HG02943 (cell line): ENCODE measurements around the gene SLC2A14.
"Not testable (repeated sequence)": the region's sequence is repeated elsewhere in the genome, so short reads cannot be mapped to it uniquely, and the experiment has no call there.

Experiments used
- ATAC-seq: cut with Tn5 transposase; IDR thresholded peaks from one replicate; pipeline ENCODE4 v1.9.1; 2021; ENCODE audit warnings: mild to moderate bottlenecking, low read depth, moderate library complexity; ENCODE audit not compliant: unreplicated experiment

SLC2A14 gene

DNA sequence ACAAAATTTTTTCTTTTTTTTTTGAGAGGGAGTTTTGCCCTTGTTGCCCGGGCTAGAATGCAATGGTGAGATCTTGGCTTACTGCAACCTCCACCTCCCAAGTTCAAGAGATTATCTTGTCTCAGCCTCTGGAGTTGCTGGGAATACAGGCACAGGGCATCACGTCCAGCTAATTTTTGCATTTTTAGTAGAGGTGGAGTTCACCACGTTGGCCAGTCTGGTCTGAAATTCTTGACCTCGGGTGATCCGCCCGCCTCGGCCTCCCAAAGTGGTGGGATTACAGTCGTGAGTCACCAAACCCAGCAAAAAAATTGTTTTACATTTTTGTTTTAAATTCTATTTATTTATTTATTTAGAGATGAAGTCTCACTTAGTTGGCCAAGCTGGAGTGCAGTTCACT is 4.7 kb upstream of the SLC2A14 start:
- ATAC-seq: no peak

DNA sequence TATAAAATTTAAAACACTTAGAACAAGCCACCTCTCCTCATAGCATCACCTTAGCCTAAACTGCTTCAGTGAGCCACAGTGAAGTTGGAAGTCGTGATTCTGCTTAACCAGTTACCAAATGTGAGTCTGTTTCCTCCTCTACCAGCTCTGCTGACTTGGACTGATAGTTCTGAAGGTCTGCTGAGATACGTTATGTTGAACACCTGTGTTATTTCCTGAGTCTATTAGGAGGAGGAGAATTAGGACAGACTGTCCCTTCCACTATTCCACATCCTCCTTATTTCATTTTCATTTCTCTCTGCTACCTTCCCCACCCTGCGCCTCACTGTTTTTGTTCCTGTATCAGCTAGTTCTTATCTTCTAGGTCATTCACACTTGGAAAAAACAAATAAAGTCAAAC is 2.4 kb downstream of the SLC2A14 start:
- ATAC-seq: no peak

DNA sequence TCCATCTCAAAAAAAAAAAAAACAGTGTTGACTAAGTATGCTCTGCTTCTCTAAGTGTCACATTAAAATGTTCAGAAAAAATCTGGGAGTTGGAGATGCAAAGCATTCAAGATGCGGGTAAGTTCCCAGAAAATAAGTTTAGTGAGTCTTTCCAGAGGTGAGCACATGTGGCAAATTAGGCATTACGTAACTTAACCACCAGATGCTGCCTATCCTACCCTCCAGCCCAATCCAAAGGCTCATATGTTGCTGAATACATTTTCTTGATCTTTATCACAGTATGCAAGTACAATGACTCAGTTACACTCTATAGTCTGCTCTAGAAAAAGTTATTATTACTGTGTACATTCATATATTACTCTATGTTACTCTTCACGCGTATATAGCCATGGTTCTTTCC is 3.6 kb downstream of the SLC2A14 start:
- no peak for ATAC-seq

DNA sequence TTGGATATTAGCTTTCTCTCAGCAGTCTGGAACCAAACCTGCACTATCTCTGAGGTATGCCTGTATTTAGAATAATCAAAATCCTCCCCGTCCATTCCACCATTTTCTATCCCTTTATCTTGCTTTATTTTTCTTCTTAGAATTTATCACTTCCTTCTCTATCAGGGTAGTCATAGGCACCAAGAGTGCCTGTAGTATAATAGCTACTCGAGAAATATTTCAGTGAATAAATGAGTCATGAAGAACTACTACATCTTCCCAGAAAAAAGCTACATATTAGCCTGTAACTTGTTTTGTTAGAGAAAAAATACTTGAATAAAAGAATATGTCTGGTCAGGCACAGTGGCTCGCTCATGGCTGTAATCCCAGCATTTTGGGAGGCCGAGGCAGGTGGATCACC is 4.3 kb downstream of the SLC2A14 start:
- no peak for ATAC-seq

DNA sequence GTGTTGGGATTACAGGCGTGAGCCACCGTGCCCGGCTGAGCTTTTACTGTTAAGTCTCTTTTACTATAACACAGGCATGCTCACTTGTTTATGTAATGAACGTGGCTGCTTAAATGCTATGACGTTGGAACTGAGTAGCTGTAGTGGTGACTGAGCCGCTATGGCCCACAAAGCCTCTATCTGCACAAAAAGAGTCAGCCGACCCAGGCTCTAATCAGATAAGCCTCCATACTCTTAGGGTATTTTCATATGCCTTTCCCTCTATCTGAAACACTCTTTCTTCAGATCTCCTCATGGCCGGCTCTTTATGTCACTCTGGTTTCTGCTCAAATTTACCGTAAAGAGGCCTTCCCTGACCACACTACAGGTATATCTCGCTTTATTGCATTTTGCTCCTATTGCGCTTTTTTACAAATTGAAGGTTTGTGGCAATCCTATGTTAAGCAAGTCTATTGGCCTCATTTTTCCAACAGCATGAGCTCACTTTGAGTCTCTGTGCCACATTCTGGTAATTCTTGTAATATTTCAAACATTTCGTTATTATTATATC is 8.0 kb downstream of the SLC2A14 start:
- ATAC-seq: no peak

DNA sequence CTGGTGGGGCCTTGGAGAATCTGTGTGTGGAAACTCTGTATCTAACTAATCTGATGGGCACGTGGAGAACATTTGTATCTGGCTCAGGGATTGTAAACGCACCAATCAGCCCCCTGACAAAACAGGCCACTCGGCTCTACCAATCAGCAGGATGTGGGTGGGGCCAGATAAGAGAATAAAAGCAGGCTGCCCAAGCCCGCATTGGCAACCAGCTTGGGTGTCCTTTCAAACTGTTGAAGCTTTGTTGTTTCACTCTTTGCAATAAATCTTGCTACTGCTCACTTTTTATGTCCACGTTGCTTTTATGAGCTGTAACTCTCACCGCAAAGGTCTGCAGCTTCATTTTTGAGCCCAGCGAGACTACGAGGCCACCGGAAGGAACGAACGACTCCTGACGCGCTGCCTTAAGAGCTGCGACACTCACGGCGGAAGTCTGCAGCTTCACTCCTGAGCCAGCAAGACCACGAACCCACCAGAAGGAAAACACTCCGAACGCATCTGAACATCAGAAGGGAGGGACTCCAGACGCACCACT is 9.8 kb downstream of the SLC2A14 start:
- not testable (repeated sequence) for ATAC-seq

DNA sequence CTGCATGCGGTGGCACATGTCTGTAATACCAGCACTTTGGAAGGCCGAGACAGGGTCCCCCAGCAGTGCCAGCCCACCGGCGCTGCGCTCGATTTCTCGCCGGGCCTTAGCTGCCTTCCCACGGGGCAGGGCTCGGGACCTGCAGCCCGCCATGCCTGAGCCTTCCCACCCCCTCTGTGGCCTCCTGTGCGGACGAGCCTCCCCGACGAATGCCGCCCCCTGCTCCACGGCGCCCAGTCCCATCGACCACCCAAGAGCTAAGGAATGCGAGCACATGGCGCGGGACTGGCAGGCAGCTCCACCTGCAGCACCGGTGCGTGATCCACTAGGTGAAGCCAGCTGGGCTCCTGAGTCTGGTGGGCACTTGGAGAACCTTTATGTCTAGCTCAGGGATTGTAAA is 10.4 kb downstream of the SLC2A14 start:
- ATAC-seq: not testable (repeated sequence)

DNA sequence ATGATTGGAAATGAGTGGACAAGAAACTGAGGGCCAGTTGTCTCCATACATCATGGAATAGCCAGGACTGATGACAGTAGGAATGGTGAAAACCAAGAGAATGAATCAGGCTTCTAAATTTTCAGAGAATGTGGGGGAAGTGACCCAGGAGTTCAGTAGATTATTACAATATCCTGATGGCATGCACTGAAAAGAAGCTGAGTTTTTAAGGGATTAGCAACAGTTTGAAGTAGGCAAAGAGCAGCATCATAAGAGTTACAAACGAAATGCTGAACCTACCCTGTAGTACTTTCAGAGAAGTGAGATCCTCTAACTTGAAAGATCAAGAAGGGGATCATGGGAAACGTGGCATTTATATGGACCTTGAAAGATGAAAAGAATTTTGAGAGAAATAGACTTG is 13.2 kb downstream of the SLC2A14 start:
- ATAC-seq: no peak

DNA sequence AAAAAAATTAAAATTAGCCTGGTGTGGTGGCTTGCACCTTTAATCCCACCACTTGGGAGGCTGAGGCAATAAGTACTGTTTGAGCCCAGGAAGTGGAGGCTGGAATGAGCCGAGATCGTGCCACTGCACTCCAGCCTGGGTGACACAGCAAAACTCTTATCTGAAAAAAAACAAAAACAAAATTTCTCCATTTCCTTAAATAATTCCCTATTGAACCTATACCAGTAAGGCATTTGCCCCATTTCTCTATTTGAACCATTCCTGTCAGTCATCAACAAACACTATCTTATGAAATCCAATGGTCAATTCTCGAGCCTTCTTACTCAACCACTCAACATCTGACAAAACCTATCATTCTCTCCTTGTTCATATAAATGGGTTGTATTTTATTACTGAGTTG is 14.7 kb downstream of the SLC2A14 start:
- ATAC-seq: no peak

DNA sequence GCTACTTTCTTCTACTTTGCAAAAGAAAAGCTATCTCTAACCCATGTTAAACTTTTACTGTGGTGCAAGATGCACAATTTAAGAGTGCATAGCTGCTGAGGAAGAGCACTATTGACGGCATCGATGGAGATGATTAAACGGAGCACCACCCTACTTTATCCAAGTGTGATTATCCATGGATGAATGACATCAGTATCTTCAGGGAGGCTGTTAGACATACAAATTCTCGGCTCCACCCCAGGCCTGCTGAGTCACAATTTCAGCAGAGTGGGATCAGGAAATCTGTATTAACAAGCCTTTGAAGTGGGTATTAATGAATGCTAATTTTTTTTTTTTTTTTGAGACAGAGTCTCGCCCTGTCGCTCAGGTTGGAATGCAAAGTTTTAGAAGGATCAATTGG is 16.2 kb downstream of the SLC2A14 start:
- no peak for ATAC-seq

DNA sequence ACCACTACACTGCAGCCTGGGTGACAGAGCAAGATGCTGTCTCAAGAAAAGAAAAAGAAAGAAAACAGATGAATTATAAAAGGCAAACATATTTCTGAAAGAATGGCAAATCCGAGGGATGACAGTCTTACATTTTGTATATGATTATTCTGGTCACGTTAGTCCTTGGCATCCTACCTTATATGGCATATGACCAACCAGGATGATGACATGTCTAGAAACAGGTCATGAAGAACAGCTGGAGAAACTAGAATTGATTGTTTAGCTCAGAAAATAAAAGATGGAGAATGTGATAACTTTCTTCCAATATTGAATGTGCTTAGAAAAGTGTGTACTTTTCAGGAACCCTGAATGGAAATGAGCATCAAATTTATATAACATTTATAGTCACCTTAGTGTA is 19.2 kb downstream of the SLC2A14 start:
- no peak for ATAC-seq

DNA sequence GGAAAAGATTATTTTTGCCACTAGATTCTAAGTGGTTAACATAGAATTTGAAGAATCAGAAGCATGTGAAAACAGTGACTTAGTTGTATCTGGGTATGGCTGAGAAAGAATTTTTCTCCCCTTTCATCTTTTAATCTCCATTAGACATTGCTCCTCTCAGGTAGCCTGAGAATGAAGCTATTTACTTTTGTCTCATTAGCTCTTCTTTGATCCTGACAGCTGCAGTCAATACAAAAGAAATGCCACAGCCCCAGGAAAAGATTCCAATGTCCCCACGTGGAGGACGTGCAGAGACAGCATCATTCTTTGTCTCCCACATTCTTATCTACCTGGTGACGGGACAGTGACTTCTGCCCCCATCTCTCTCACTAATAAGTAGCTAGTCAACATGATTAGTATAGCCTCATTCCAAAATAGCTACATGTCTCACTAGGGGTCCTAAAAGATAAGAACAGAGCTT is 21.1 kb downstream of the SLC2A14 start:
- not testable (repeated sequence) for ATAC-seq

DNA sequence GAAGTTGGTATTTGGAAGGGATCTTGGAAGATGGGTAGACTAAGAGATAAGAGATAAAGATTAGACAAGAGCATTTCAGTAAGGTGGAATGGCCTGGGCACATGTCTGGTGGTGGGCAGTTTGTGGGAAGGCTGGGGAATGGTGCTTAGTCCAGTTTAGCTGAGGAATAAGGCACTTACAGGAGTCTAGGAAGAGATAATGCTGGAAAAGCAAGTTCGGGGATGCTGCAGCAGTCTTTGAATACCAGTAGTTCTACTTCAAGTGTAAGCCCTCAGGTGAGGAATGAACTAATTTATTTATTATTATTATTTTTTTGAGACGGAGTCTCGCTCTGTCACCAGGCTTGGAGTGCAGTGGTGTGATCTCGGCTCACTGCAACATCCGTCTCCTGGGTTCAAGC is 22.6 kb downstream of the SLC2A14 start:
- ATAC-seq: not testable (repeated sequence)

DNA sequence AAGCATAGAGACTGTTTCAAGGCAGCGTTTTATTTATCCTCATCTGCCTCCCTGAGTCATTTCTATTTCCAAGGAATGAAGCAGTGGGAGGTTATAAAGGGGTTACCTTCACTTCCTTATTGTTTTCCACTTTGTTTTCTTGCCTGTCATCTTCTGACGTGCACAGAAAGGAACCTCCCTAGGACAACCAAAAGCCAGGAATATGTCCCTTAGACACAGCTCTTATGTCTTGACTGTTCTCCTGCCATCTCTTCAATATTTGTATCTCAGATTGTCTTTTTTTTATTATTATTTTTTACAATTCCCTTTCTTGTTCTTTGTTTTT is 24.7 kb downstream of the SLC2A14 start:
- ATAC-seq: not testable (repeated sequence)

DNA sequence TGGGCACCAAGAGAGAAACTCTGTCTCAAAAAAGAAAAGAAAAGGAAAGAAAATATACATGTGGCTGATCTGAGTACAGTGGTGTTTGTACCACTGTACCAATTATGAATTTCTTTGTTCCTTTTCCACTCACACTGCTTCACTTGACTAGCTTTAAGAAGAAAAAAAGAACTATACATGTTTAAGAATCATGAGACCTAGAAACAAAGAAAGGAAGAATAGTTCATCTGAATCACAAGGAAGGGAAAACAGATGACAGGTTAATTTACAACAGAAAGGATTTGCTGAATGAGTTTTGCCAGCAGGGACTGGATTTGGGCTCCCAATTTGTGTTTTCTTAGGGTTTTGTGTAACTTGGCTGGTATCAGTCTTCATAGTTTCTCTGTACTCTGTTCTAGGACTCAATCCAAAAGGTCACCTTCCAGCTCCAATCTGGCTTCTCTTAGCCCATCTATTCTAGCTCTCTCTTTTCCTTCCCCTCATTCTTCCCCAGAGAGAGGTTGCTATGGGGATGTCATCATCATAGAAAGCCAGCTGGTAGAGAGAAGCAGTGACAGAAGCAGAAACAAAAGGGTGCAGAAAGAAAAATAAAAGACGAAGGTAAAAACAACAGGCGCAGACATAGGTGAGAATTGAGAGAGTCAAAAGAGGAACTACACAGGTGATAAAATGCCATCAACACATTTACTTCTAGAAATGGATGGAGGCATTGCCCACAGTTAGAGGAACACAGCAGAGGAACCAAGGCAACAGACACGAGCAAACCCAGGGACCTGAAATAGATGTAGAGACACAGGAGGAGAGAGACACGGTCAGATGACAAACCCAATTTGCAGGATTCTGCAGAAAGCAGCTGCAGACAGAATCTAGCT is 25.3 kb downstream of the SLC2A14 start:
- not testable (repeated sequence) for ATAC-seq

DNA sequence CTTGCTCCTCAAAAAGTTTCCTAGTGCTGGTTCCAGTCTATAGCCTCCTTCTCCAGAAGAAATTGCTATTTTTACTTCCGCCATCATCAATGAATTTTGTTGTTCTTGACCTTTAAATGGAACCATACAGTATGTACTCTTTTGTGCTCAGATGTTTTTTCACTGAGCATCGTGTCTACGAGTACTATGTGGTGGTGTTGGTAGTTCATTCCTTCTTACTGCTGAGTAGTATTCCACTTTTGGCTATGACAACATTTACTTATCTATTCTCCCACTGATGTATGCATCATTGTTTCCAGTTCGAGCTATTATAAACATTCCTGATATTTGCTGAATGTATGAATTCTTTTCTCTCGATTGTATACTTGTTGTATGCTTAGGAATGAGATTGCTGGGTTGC is 28.6 kb downstream of the SLC2A14 start:
- no peak for ATAC-seq

DNA sequence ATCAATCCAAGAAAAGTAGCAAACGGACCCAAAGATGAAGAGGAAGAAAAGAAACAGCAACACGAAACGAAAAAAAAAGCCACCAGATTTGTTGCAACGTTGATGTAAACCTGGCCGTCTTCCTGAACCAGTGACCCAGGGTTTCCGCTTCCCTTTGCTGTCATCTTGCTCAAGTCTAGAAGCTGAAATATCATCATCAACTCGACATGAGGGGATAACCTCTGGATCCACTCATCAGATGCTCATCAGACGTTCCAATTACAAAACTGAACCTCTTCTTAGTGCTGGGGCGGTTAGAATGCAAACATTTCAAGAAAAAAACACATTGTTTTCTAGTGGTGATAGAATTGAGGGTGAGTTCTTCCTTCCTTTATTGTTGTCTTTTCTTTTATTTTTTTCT is 29.1 kb downstream of the SLC2A14 start:
- not testable (repeated sequence) for ATAC-seq

DNA sequence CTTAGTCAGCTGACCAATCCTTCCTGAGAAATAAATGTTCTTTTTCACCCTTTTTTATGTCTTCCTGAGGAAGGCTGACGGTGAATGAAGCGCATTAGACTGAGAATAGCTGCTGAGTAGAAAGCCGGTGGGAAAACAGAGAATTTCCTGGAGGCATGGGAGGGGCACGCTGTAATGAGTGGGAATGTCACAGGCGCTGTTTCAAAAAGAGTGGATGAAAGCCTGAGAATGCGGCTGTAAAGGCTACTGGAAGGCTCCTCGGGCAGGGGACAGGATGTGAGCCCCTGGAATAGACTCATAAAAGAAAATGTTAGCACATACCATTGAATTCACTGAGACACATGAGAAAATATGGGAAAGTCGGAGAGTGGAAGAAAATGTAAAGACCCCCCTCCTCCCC is 29.6 kb downstream of the SLC2A14 start:
- ATAC-seq: not testable (repeated sequence)

DNA sequence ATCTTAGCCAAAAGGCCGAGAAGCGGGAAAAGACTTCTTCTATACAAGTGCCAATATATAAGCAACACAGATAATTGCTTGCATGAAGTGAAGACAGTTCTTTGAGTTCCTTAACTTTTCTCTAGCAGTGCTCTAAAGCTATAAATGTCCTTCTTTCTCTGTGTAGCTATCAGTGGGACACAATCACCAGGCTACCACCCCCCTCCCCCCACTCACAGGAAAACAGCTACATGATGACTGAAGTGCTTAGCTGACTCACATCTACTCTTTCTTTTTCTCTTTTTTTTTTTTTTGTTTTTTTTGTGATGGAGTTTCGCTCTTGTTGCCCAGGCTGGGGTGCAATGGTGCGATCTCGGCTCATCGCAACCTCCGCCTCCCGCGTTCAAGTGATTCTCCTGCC is 30.3 kb downstream of the SLC2A14 start:
- ATAC-seq: not testable (repeated sequence)

DNA sequence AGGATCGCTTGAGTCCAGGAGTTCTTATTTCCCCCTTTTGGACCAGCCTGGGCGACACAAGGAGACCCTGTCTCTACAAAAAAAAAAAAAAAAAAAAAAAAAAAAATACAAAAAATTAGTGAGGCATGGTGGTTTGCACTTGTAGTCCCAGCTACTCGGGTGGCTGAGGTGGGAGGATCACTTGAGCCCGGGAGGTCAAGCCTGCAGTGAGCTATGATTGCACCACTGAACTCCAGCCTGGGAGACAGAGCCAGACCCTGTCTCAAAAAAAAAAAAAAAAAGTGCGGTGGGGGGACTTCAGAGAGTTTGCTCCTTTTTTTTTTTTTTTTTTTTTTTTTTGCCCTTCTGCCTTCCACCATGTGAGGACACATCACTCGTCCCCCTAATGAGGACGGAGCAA is 32.9 kb downstream of the SLC2A14 start:
- ATAC-seq: not testable (repeated sequence)

DNA sequence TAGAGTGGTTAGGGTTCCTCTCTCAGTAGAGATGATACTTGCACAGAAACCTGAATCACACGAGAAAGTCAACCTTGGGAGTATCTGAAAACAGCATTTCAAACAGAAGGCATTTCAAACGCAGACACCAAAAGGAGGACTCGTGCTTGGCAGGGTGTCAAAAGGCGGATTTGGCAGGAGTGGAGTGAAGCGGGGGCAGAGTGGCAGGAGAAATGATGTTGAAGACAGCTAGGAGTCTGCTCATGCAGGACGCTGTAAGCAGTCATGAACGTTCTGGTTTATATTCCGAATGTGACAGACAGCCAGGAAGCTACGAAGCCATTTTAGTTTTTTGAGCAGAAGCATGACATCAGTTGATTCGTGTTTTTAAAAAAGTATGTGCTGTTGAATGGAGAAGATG is 33.5 kb downstream of the SLC2A14 start:
- ATAC-seq: not testable (repeated sequence)

DNA sequence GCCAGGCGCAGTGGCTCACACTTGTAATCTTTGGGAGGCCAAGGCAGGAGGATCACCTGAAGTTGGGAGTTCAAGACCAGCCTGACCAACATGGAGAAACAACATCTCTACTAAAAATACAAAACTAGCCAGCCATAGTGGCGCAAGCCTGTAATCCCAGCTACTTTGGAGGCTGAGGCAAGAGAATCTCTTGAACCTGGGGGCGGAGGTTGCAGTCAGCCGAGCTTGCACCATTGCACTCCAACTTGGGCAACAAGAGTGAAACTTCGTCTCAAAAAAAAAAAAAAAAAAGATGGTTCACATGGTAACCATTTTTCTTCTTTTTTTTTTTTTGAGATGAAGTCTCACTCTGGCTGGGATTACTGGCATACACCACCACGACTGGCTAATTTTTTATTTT is 35.3 kb downstream of the SLC2A14 start:
- ATAC-seq: no peak
